Pons (tissue), 1 donor: ENCODE data around the gene PTDSS2.
A peak's percentile ranks its signal among the peaks of the same experiment; 100 is the strongest.
"Not testable (repeated sequence)": the region's sequence is repeated elsewhere in the genome, so short reads cannot be mapped to it uniquely, and the experiment has no call there.

Experiments used
- DNase-seq: peaks from one replicate; pipeline ENCODE4 v3.0.0-alpha.2; 2016; ENCODE audit warnings: low spot score

The PTDSS2 gene

GRCh38 chr11:431921-432320 lies 18.2 kb upstream of the PTDSS2 start:
- DNase-seq, result no peak

- no peak for DNase-seq
These were observed 17.5 kb upstream of the PTDSS2 start for GRCh38 chr11:432501-433100.

- no peak for DNase-seq
These were observed 17.0 kb upstream of the PTDSS2 start for GRCh38 chr11:433111-433510.

GRCh38 chr11:433641-434040 lies 16.4 kb upstream of the PTDSS2 start:
- no peak for DNase-seq

- DNase-seq, result no peak
These were observed 15.6 kb upstream of the PTDSS2 start for GRCh38 chr11:434496-434895.

- DNase-seq, result not testable (repeated sequence)
These were observed 14.9 kb upstream of the PTDSS2 start for GRCh38 chr11:434999-435740.

GRCh38 chr11:437228-437870 lies 12.7 kb upstream of the PTDSS2 start:
- DNase-seq, result no peak

GRCh38 chr11:438101-438844 lies 11.8 kb upstream of the PTDSS2 start:
- no peak for DNase-seq

- no peak for DNase-seq
These were observed 10.6 kb upstream of the PTDSS2 start for GRCh38 chr11:439315-440064.

- peak; percentile 12 for DNase-seq
These were observed 9.7 kb upstream of the PTDSS2 start for GRCh38 chr11:440065-441042.

GRCh38 chr11:441043-441417 lies 9.0 kb upstream of the PTDSS2 start:
- no peak for DNase-seq

GRCh38 chr11:441418-442274 lies 8.4 kb upstream of the PTDSS2 start, which contains the start of gene ANO9:
ANO9 (minus strand) TSS chr11:442011; CDS start chr11:441926, 85 bp downstream.
- no peak for DNase-seq

- no peak for DNase-seq
These were observed 7.4 kb upstream of the PTDSS2 start for GRCh38 chr11:442611-443081.

GRCh38 chr11:443542-444199 lies 6.4 kb upstream of the PTDSS2 start:
- no peak for DNase-seq

- no peak for DNase-seq
These were observed 5.5 kb upstream of the PTDSS2 start for GRCh38 chr11:444396-445144.

- DNase-seq, result no peak
These were observed 4.1 kb upstream of the PTDSS2 start for GRCh38 chr11:445765-446588.

GRCh38 chr11:446891-447290 lies 3.2 kb upstream of the PTDSS2 start:
- DNase-seq, result no peak
